K562 (cell line): ENCODE results near the gene CDPF1. TPM values are rescaled to one million over a fixed set of nuclear protein-coding genes. Genes with fewer than 3 reads are reported as not detected.
A peak's percentile ranks its signal among the peaks of the same experiment; 100 is the strongest.

ENCODE experiments used
- ATAC-seq: fragments of 200-7000 bp; cut with Tn5 transposase; 3 replicates; pipeline ENCODE4 v1.9.1; 2020; ENCODE audit warnings: moderate library complexity
- BruUV-seq: library from RNA; stranded (reverse); fragments of 400-500 nt; replicated peaks from 2 replicates; lab custom pipeline; 2021; lab: Mats Ljungman, UMichigan
- CTCF ChIA-PET: fragments of 300-600 bp; formaldehyde crosslinking; extraction: SDS; loops from one replicate; lab custom pipeline; 2021; ENCODE audit warnings: low intra/inter-chr PET ratio; lab: Yijun Ruan, JAX
- POLR2A ChIA-PET: fragments of 300-600, 350-650 bp; sonication (Branson Sonifier 250); formaldehyde crosslinking; extraction: SDS; loops from one replicate; lab custom pipeline; 2021; ENCODE audit warnings: antibody characterized with exemption, inconsistent platforms; lab: Yijun Ruan, JAX
- DNase-seq, 4 experiments: peaks; one replicate each; pipeline versions ENCODE4 v3.0.0 to v3.0.0-alpha.2; 2011 to 2018; ENCODE audit warnings: low spot score in 3 of 4, mixed read lengths in 3 of 4; ENCODE audit errors: extremely low read depth in 1 of 4
- FAIRE-seq: peaks from 2 replicates; lab custom pipeline; 2011; peaks lifted over from hg19 to GRCh38; lab: Jason Lieb, UNC
- H2AFZ ChIP-seq: 2 replicates; pipeline ENCODE4 v1.6.0; 2011; ENCODE audit warnings: low read depth, low read length, control low read depth, inconsistent platforms
- H3K27ac ChIP-seq: fragments of 200-600 bp; 3 replicates; pipeline ENCODE4 v1.8.0; 2011; ENCODE audit warnings: low read depth, mild to moderate bottlenecking, control low read depth, inconsistent platforms, low read length, moderate library complexity, mixed read lengths; ENCODE audit errors: extremely low read depth
- H3K27me3 ChIP-seq, 2 experiments: fragments of 300-600 bp in 1 of 2; 2 replicates in 1 of 2; 3 replicates in 1 of 2; pipeline versions ENCODE4 v1.6.0 to v1.8.0; 2011; ENCODE audit warnings: inconsistent platforms in 2 of 2, low read length in 2 of 2, mild to moderate bottlenecking in 1 of 2, mixed read lengths in 1 of 2, moderate library complexity in 1 of 2; ENCODE audit not compliant: control insufficient read depth in 2 of 2, insufficient read depth in 2 of 2
- H3K36me3 ChIP-seq: fragments of 300-600 bp; 3 replicates; pipeline ENCODE4 v1.8.0; 2011; ENCODE audit warnings: mild to moderate bottlenecking, low read length, inconsistent platforms; ENCODE audit not compliant: control insufficient read depth, insufficient read depth
- H3K4me1 ChIP-seq, 2 experiments: fragments of 200-600 bp in 1 of 2; replicated peaks in 1 of 2; 2 replicates in 1 of 2; 3 replicates in 1 of 2; pipeline versions ENCODE4 v1.5.1 to v1.8.0; 2011; ENCODE audit warnings: inconsistent platforms in 2 of 2, low read length in 2 of 2, mild to moderate bottlenecking in 1 of 2, mixed read lengths in 1 of 2, moderate library complexity in 1 of 2; ENCODE audit not compliant: control insufficient read depth in 2 of 2, insufficient read depth in 2 of 2
- H3K4me2 ChIP-seq: 2 replicates; pipeline ENCODE4 v1.6.1; 2011; ENCODE audit warnings: low read length, control low read depth, inconsistent platforms, mixed read lengths; ENCODE audit not compliant: insufficient read depth
- H3K4me3 ChIP-seq: fragments of 200-600 bp; sonication (generic), shearing (Covaris generic); 2 replicates; pipeline ENCODE4 v1.5.1; 2016; ENCODE audit warnings: control low read depth, inconsistent platforms
- H3K79me2 ChIP-seq: fragments of 200-600 bp; 3 replicates; pipeline ENCODE4 v1.8.0; 2011; ENCODE audit warnings: low read length, inconsistent platforms; ENCODE audit not compliant: control insufficient read depth, insufficient read depth
- H3K9ac ChIP-seq, 2 experiments: 2 replicates each; pipeline versions ENCODE4 v1.6.0 to v1.6.1; 2011; ENCODE audit warnings: low read depth in 2 of 2, low read length in 2 of 2, control low read depth in 1 of 2, inconsistent platforms in 1 of 2, mild to moderate bottlenecking in 1 of 2, mixed read lengths in 1 of 2; ENCODE audit not compliant: insufficient read depth in 1 of 2
- H3K9me1 ChIP-seq: one replicate; pipeline ENCODE4 v1.6.0; 2011; ENCODE audit warnings: inconsistent platforms, mild to moderate bottlenecking, low read length, moderate library complexity; ENCODE audit not compliant: control insufficient read depth, insufficient read depth
- H3K9me3 ChIP-seq: replicated peaks from 2 replicates; pipeline ENCODE4 v1.5.1; 2011; ENCODE audit warnings: low read depth, low read length, inconsistent platforms; ENCODE audit not compliant: control insufficient read depth, insufficient read depth
- H4K20me1 ChIP-seq: replicated peaks from 2 replicates; pipeline ENCODE4 v1.6.1; 2011; ENCODE audit warnings: low read length, inconsistent platforms, mixed read lengths; ENCODE audit not compliant: control insufficient read depth, insufficient read depth
- FOXP1 ChIP-seq: sonication (generic); formaldehyde crosslinking; IDR thresholded peaks from 2 replicates; pipeline ENCODE4 v1.8.0; 2022; ENCODE audit warnings: mild to moderate bottlenecking, missing genetic modification reagents
- NCOR1 ChIP-seq: fragments of 450-650 bp; IDR thresholded peaks from 2 replicates; pipeline ENCODE4 v1.6.1; 2016; ENCODE audit warnings: mild to moderate bottlenecking, moderate library complexity
- SOX6 ChIP-seq: fragments of 450-650 bp; IDR thresholded peaks from 2 replicates; pipeline ENCODE4 v1.6.1; 2014; ENCODE audit warnings: mild to moderate bottlenecking
- TFE3 ChIP-seq: fragments of 450-650 bp; formaldehyde crosslinking; IDR thresholded peaks from 2 replicates; pipeline ENCODE4 v1.4.0; 2020; ENCODE audit warnings: mild to moderate bottlenecking, mixed read lengths
- UBTF ChIP-seq, 2 experiments: IDR thresholded peaks; 2 replicates each; pipeline ENCODE4 v1.6.1; 2012; ENCODE audit warnings: improper control_type of control experiment in 2 of 2, low read depth in 2 of 2, low read length in 2 of 2, borderline replicate concordance in 1 of 2
- ZNF282 ChIP-seq: sonication (generic); formaldehyde crosslinking; IDR thresholded peaks from 2 replicates; pipeline ENCODE4 v1.8.1; 2023; ENCODE audit warnings: missing genetic modification reagents
- WGBS: fragments of 100-300 bp; shearing (Covaris generic); methylation state at CpG from one replicate; pipeline ENCODE4 v1.1.6; 2016; ENCODE audit warnings: low coverage, mixed read lengths; ENCODE audit not compliant: insufficient coverage; ENCODE audit errors: missing lambda C conversion rate; 5-methylcytosine and 5-hydroxymethylcytosine counted together
- in situ Hi-C: fragments of 300-500 bp; cut with MboI; formaldehyde crosslinking; loops from 4 replicates; pipeline ENCODE4 v1.15.0; 2018; ENCODE audit warnings: inconsistent platforms, mixed read lengths
- intact Hi-C: fragments of 100-400 bp; cut with micrococcal nuclease; formaldehyde crosslinking; loops from 2 replicates; pipeline ENCODE4 v1.14.2; 2022
- polyA plus RNA-seq, 8 experiments: library from polyadenylated mRNA; depleted of rRNA in 4 of 8; stranded (reverse) in 5 of 8; unstranded in 3 of 8; fragments of >200 nt; fragmentation: Nextera tagmentation in 2 of 8; fragmentation: Illumina TruSeq in 1 of 8; extraction: Ambion mirVana in 2 of 8; extraction: Trizol in 1 of 8; gene quantifications; 2 replicates each; pipeline versions ENCODE4 v1.2.1 to v1.2.3, GENCODE V29; 2011 to 2014; ENCODE audit warnings: inconsistent platforms in 1 of 8, missing spikeins in 1 of 8
- total RNA-seq, 7 experiments: library from RNA; depleted of rRNA in 6 of 7; stranded (reverse); fragments of >200 nt in 6 of 7; fragmentation: Illumina TruSeq in 2 of 7; extraction: Trizol in 2 of 7; gene quantifications; 2 replicates each; pipeline versions ENCODE4 v1.2.1 to v1.2.3, GENCODE V29; 2011 to 2021; ENCODE audit warnings: low replicate concordance in 1 of 7

CDPF1 gene
- total and polyA plus RNA-seq, 9 of the 15 experiments (the other 6 are each of a cell fraction or from before 2014, with no cell fraction given), result 0.84 to 19.5 (median 9.1) TPM

GRCh38 chr22:46250783-46251125, 661 bp upstream of the CDPF1 start (continued):
- TF ChIP-seq UBTF (IDR thresholded peaks at IDR 0.05; ENCODE audit: borderline replicate concordance in 1 of 2, low read depth in 2 of 2, low read length in 2 of 2), result 0 out of 4 replicates have a peak, but pooled peaks of 1 of the 2 experiments have one; percentile 12
- TF ChIP-seq TFE3 (CRISPR knock-in tag), result no peak

GRCh38 chr22:46247443-46247975, 2.6 kb downstream of the CDPF1 start:
- H3K9me3 ChIP-seq, result no peaks in the 10 kb centered on the region
- H3K27ac ChIP-seq, result no peak overlapping the region
- no peak for DNase-seq
- no peak overlapping the region for H3K4me2 ChIP-seq
- peaks cover 26% of the 10 kb centered on the region for H3K79me2 ChIP-seq
- H3K4me3 ChIP-seq, result no peak overlapping the region
- WGBS, result 40% methylated on average over 1 of the region's 2 CpGs
- peaks cover 8 to 43% of the 10 kb centered on the region in 2 experiments for H3K4me1 ChIP-seq
- ChIA-PET POLR2A (interaction anchor here (0.7 to 3.1 kb wide), 3 partner anchors 13 to 50 kb away, joined by 4 to 10 read pairs (median 4); no protein-coding TSS in a partner anchor), CTCF (no interaction called here)
- no peak for ATAC-seq
- H2AFZ ChIP-seq, result no peak overlapping the region
- no peak for TF ChIP-seq FOXP1 (CRISPR knock-in tag)
- no peak for TF ChIP-seq SOX6
- TF ChIP-seq ZNF282 (CRISPR knock-in tag), result no peak
- TF ChIP-seq NCOR1, result no peak
- no TSS peak for BruUV-seq
- intact Hi-C loops, result loop anchor here (10.0 kb wide), 1 partner anchor 93 kb away; the partner anchor contains the start of gene PPARA
- FAIRE-seq, result no peak
- no peaks in the 10 kb centered on the region for H3K9me1 ChIP-seq
- peak overlapping the region in 1 of 2 experiments; percentile 73; a peak in 1 of 4 replicates for H3K9ac ChIP-seq
- in situ Hi-C loops, result loop anchor here (10.0 kb wide), 1 partner anchor 103 kb away; no protein-coding TSS in a partner anchor
- peaks cover 5% of the 10 kb centered on the region; the same call in 1 of the 3 replicates for H3K36me3 ChIP-seq
- H3K27me3 ChIP-seq, result no peaks in the 10 kb centered on the region
- no peaks in the 10 kb centered on the region for H4K20me1 ChIP-seq
